Measurements from ENCODE around the gene KDM1B.

DNA sequence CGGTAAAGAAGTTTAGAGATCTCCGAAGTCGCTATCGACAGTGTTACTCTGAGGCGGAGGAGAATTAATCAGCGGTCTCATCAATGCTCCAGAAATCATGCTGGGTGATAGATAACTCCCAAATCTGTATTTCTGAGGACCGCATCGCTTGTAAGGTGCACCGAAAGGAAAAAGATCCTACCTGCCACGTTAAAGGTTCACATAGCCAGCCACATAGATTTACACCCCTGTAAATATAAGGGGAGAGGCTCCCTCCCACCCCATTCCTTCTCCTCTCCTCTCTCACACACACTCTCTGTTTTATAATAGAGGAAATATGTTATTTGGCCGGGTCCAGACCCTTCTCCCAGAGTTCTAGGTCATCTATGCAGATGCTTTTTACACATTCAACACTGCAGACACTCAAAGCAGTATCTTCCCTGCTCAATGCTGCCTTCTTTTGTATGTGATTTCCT is 109.7 kb downstream of the KDM1B start:
- TF ChIP-seq, protein P1, sequence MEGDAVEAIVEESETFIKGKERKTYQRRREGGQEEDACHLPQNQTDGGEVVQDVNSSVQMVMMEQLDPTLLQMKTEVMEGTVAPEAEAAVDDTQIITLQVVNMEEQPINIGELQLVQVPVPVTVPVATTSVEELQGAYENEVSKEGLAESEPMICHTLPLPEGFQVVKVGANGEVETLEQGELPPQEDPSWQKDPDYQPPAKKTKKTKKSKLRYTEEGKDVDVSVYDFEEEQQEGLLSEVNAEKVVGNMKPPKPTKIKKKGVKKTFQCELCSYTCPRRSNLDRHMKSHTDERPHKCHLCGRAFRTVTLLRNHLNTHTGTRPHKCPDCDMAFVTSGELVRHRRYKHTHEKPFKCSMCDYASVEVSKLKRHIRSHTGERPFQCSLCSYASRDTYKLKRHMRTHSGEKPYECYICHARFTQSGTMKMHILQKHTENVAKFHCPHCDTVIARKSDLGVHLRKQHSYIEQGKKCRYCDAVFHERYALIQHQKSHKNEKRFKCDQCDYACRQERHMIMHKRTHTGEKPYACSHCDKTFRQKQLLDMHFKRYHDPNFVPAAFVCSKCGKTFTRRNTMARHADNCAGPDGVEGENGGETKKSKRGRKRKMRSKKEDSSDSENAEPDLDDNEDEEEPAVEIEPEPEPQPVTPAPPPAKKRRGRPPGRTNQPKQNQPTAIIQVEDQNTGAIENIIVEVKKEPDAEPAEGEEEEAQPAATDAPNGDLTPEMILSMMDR (IDR thresholded peaks at IDR 0.05; ENCODE audit: extremely low read depth in 1 of 2, insufficient read depth in 1 of 2, low read depth in 1 of 2, low read length in 2 of 2): no peak
- TF ChIP-seq POLR2AphosphoS5 (IDR thresholded peaks at IDR 0.05; ENCODE audit: insufficient read depth, low read depth, low read length): no peak
- TF ChIP-seq POLR2A (IDR thresholded peaks at IDR 0.05; ENCODE audit: low read depth, low read length): no peak
- no peak for TF ChIP-seq EZH2 (IDR thresholded peaks at IDR 0.05; ENCODE audit: borderline replicate concordance, low read depth, low read length, severe bottlenecking)
- TF ChIP-seq MYC (IDR thresholded peaks at IDR 0.05; ENCODE audit: low read depth, low read length): no peak
- TF ChIP-seq, protein P2, sequence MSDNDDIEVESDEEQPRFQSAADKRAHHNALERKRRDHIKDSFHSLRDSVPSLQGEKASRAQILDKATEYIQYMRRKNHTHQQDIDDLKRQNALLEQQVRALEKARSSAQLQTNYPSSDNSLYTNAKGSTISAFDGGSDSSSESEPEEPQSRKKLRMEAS (IDR thresholded peaks at IDR 0.05; ENCODE audit: insufficient read depth, insufficient read length): no peak
- no peak for TF ChIP-seq GATA2 (IDR thresholded peaks at IDR 0.05; ENCODE audit: insufficient read depth, insufficient read length, low read depth, low read length)
- no peak for TF ChIP-seq JUN (IDR thresholded peaks at IDR 0.05; ENCODE audit: borderline replicate concordance, insufficient read depth, insufficient read length, low read depth)
